Measurements from ENCODE around the gene PKIG. TPM values are rescaled to one million over a fixed set of nuclear protein-coding genes. Genes with fewer than 3 reads are reported as not detected.
A peak's percentile ranks its signal among the peaks of the same experiment; 100 is the strongest.

The PKIG gene
- total and polyA plus RNA-seq, 2 of the 8 experiments (the other 6 are each of a cell fraction or from before 2014, with no cell fraction given): 26.7 to 34.3 TPM

DNA sequence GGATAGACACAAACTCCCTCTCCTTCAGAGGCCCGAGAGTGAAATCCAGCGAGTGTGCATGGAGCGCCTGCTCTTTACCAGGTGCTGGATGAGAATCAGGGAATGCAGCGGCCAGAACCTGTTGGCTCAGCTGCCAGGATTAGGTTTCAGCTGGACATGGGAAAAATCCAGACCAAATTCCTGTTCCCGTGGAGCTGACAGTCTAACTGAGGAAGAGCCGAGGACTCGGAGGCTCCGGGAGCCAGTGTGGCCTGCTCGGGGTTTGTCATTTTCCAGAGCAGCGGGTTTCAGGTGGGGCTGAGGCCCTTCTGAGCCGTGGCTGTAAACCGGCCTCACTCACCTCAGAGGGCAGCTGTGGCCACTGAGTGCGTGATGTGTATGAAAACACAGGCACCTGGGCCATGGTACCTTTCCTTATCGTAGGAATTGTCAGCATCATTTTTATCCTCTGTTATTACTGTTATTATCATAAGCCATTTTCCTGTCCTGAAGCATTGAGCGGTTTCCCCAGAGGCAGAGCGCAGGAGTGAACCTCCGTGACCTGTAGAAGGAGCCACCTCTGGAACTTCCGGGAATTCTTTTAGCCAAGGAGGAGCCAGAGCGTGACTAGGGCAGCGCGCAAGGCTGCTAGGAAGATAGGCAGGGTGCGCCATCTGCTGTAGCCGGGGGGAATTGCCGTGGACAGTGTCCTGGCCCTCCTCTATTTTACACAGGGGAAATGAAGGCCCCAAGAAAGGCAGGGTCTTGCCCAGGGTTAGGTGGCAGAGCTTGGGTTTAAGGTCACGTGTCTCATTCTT, 27.3 kb downstream of the PKIG start (continued):
- TF ChIP-seq, protein P1, sequence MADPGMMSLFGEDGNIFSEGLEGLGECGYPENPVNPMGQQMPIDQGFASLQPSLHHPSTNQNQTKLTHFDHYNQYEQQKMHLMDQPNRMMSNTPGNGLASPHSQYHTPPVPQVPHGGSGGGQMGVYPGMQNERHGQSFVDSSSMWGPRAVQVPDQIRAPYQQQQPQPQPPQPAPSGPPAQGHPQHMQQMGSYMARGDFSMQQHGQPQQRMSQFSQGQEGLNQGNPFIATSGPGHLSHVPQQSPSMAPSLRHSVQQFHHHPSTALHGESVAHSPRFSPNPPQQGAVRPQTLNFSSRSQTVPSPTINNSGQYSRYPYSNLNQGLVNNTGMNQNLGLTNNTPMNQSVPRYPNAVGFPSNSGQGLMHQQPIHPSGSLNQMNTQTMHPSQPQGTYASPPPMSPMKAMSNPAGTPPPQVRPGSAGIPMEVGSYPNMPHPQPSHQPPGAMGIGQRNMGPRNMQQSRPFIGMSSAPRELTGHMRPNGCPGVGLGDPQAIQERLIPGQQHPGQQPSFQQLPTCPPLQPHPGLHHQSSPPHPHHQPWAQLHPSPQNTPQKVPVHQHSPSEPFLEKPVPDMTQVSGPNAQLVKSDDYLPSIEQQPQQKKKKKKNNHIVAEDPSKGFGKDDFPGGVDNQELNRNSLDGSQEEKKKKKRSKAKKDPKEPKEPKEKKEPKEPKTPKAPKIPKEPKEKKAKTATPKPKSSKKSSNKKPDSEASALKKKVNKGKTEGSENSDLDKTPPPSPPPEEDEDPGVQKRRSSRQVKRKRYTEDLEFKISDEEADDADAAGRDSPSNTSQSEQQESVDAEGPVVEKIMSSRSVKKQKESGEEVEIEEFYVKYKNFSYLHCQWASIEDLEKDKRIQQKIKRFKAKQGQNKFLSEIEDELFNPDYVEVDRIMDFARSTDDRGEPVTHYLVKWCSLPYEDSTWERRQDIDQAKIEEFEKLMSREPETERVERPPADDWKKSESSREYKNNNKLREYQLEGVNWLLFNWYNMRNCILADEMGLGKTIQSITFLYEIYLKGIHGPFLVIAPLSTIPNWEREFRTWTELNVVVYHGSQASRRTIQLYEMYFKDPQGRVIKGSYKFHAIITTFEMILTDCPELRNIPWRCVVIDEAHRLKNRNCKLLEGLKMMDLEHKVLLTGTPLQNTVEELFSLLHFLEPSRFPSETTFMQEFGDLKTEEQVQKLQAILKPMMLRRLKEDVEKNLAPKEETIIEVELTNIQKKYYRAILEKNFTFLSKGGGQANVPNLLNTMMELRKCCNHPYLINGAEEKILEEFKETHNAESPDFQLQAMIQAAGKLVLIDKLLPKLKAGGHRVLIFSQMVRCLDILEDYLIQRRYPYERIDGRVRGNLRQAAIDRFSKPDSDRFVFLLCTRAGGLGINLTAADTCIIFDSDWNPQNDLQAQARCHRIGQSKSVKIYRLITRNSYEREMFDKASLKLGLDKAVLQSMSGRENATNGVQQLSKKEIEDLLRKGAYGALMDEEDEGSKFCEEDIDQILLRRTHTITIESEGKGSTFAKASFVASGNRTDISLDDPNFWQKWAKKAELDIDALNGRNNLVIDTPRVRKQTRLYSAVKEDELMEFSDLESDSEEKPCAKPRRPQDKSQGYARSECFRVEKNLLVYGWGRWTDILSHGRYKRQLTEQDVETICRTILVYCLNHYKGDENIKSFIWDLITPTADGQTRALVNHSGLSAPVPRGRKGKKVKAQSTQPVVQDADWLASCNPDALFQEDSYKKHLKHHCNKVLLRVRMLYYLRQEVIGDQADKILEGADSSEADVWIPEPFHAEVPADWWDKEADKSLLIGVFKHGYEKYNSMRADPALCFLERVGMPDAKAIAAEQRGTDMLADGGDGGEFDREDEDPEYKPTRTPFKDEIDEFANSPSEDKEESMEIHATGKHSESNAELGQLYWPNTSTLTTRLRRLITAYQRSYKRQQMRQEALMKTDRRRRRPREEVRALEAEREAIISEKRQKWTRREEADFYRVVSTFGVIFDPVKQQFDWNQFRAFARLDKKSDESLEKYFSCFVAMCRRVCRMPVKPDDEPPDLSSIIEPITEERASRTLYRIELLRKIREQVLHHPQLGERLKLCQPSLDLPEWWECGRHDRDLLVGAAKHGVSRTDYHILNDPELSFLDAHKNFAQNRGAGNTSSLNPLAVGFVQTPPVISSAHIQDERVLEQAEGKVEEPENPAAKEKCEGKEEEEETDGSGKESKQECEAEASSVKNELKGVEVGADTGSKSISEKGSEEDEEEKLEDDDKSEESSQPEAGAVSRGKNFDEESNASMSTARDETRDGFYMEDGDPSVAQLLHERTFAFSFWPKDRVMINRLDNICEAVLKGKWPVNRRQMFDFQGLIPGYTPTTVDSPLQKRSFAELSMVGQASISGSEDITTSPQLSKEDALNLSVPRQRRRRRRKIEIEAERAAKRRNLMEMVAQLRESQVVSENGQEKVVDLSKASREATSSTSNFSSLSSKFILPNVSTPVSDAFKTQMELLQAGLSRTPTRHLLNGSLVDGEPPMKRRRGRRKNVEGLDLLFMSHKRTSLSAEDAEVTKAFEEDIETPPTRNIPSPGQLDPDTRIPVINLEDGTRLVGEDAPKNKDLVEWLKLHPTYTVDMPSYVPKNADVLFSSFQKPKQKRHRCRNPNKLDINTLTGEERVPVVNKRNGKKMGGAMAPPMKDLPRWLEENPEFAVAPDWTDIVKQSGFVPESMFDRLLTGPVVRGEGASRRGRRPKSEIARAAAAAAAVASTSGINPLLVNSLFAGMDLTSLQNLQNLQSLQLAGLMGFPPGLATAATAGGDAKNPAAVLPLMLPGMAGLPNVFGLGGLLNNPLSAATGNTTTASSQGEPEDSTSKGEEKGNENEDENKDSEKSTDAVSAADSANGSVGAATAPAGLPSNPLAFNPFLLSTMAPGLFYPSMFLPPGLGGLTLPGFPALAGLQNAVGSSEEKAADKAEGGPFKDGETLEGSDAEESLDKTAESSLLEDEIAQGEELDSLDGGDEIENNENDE (IDR thresholded peaks at IDR 0.05; ENCODE audit: insufficient replicate concordance, low read length): no peak
- TF ChIP-seq SP4 (IDR thresholded peaks at IDR 0.05; ENCODE audit: low read length): no peak
- peak; percentile 61; the same call in 1 of the 2 replicates for TF ChIP-seq BACH1 (IDR thresholded peaks at IDR 0.05; ENCODE audit: low read length)
- no peak for TF ChIP-seq MAFK (IDR thresholded peaks at IDR 0.05; ENCODE audit: low read depth, low read length)
- TF ChIP-seq, protein P2, sequence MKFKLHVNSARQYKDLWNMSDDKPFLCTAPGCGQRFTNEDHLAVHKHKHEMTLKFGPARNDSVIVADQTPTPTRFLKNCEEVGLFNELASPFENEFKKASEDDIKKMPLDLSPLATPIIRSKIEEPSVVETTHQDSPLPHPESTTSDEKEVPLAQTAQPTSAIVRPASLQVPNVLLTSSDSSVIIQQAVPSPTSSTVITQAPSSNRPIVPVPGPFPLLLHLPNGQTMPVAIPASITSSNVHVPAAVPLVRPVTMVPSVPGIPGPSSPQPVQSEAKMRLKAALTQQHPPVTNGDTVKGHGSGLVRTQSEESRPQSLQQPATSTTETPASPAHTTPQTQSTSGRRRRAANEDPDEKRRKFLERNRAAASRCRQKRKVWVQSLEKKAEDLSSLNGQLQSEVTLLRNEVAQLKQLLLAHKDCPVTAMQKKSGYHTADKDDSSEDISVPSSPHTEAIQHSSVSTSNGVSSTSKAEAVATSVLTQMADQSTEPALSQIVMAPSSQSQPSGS (IDR thresholded peaks at IDR 0.05; ENCODE audit: low read length): no peak
- TF ChIP-seq, protein P3, sequence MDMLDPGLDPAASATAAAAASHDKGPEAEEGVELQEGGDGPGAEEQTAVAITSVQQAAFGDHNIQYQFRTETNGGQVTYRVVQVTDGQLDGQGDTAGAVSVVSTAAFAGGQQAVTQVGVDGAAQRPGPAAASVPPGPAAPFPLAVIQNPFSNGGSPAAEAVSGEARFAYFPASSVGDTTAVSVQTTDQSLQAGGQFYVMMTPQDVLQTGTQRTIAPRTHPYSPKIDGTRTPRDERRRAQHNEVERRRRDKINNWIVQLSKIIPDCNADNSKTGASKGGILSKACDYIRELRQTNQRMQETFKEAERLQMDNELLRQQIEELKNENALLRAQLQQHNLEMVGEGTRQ (IDR thresholded peaks at IDR 0.05; ENCODE audit: low read length): 0 out of 2 replicates have a peak, but pooled peaks have one; percentile 23
